ENCODE results near the gene GUCD1. TPM values are rescaled to one million over a fixed set of nuclear protein-coding genes. Genes with fewer than 3 reads are reported as not detected.
A peak's percentile ranks its signal among the peaks of the same experiment; 100 is the strongest.

GUCD1 gene
- total and polyA plus RNA-seq, 10 of the 15 experiments (the other 5 are each of a cell fraction or from before 2014, with no cell fraction given), result 56.0 to 177 (median 88.2) TPM

GRCh38 chr22:24503137-24503842 is 51.6 kb downstream of the GUCD1 start (continued):
- TF ChIP-seq, protein P1, sequence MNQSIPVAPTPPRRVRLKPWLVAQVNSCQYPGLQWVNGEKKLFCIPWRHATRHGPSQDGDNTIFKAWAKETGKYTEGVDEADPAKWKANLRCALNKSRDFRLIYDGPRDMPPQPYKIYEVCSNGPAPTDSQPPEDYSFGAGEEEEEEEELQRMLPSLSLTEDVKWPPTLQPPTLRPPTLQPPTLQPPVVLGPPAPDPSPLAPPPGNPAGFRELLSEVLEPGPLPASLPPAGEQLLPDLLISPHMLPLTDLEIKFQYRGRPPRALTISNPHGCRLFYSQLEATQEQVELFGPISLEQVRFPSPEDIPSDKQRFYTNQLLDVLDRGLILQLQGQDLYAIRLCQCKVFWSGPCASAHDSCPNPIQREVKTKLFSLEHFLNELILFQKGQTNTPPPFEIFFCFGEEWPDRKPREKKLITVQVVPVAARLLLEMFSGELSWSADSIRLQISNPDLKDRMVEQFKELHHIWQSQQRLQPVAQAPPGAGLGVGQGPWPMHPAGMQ (IDR thresholded peaks at IDR 0.05; ENCODE audit: borderline replicate concordance), result no peak
- TF ChIP-seq FOXK2 (IDR thresholded peaks at IDR 0.05), result no peak
- no peak for TF ChIP-seq ZZZ3 (IDR thresholded peaks at IDR 0.05; ENCODE audit: control insufficient read depth, insufficient read length, low read depth)
- peak; percentile 61; the same call in 1 of the 2 replicates for TF ChIP-seq ZNF207 (IDR thresholded peaks at IDR 0.05; ENCODE audit: borderline replicate concordance)
- 0 out of 3 replicates have a peak, but pooled peaks have one; percentile 11 for TF ChIP-seq POU2F2 (IDR thresholded peaks at IDR 0.05; ENCODE audit: borderline replicate concordance, low read depth, low read length)
- peak; percentile 89 for TF ChIP-seq SMARCA5 (IDR thresholded peaks at IDR 0.05)
- 0 out of 2 replicates have a peak, but pooled peaks have one; percentile 32 for TF ChIP-seq PAX8 (IDR thresholded peaks at IDR 0.05)
- TF ChIP-seq, protein P2, sequence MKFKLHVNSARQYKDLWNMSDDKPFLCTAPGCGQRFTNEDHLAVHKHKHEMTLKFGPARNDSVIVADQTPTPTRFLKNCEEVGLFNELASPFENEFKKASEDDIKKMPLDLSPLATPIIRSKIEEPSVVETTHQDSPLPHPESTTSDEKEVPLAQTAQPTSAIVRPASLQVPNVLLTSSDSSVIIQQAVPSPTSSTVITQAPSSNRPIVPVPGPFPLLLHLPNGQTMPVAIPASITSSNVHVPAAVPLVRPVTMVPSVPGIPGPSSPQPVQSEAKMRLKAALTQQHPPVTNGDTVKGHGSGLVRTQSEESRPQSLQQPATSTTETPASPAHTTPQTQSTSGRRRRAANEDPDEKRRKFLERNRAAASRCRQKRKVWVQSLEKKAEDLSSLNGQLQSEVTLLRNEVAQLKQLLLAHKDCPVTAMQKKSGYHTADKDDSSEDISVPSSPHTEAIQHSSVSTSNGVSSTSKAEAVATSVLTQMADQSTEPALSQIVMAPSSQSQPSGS (IDR thresholded peaks at IDR 0.05; ENCODE audit: low read length), result peak; percentile 60; the same call in 1 of the 2 replicates
- peak; percentile 83 for TF ChIP-seq ATF7 (IDR thresholded peaks at IDR 0.05; ENCODE audit: low read depth)
- peak; percentile 44 for TF ChIP-seq DPF2 (IDR thresholded peaks at IDR 0.05)
- peak; percentile 86; the same call in 1 of the 2 replicates for TF ChIP-seq SMC3 (IDR thresholded peaks at IDR 0.05; ENCODE audit: borderline replicate concordance, low read length)
- TF ChIP-seq ZNF217 (IDR thresholded peaks at IDR 0.05), result no peak
- no peak for TF ChIP-seq TCF7 (IDR thresholded peaks at IDR 0.05; ENCODE audit: borderline replicate concordance)
- peak; percentile 60 to 63; a peak in 2 of 4 replicates for TF ChIP-seq BHLHE40 (IDR thresholded peaks at IDR 0.05; ENCODE audit: borderline replicate concordance in 1 of 2, low read depth in 2 of 2, low read length in 1 of 2)
- peak; percentile 33; the same call in 1 of the 2 replicates for TF ChIP-seq CHD2 (IDR thresholded peaks at IDR 0.05; ENCODE audit: borderline replicate concordance, low read depth, low read length)
- TF ChIP-seq, protein P3, sequence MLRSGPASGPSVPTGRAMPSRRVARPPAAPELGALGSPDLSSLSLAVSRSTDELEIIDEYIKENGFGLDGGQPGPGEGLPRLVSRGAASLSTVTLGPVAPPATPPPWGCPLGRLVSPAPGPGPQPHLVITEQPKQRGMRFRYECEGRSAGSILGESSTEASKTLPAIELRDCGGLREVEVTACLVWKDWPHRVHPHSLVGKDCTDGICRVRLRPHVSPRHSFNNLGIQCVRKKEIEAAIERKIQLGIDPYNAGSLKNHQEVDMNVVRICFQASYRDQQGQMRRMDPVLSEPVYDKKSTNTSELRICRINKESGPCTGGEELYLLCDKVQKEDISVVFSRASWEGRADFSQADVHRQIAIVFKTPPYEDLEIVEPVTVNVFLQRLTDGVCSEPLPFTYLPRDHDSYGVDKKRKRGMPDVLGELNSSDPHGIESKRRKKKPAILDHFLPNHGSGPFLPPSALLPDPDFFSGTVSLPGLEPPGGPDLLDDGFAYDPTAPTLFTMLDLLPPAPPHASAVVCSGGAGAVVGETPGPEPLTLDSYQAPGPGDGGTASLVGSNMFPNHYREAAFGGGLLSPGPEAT (IDR thresholded peaks at IDR 0.05; ENCODE audit: low read depth), result peak; percentile 95
- peak; percentile 32; the same call in 1 of the 2 replicates for TF ChIP-seq NR2F1 (conservative IDR thresholded peaks at IDR 0.05)
- TF ChIP-seq, protein P4, sequence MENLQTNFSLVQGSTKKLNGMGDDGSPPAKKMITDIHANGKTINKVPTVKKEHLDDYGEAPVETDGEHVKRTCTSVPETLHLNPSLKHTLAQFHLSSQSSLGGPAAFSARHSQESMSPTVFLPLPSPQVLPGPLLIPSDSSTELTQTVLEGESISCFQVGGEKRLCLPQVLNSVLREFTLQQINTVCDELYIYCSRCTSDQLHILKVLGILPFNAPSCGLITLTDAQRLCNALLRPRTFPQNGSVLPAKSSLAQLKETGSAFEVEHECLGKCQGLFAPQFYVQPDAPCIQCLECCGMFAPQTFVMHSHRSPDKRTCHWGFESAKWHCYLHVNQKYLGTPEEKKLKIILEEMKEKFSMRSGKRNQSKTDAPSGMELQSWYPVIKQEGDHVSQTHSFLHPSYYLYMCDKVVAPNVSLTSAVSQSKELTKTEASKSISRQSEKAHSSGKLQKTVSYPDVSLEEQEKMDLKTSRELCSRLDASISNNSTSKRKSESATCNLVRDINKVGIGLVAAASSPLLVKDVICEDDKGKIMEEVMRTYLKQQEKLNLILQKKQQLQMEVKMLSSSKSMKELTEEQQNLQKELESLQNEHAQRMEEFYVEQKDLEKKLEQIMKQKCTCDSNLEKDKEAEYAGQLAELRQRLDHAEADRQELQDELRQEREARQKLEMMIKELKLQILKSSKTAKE (IDR thresholded peaks at IDR 0.05; ENCODE audit: low read depth, poor library complexity, severe bottlenecking), result peak; percentile 48
- 0 out of 2 replicates have a peak, but pooled peaks have one; percentile 38 for TF ChIP-seq BCL11A (IDR thresholded peaks at IDR 0.05; ENCODE audit: low read depth, low read length)
- TF ChIP-seq TCF3 (IDR thresholded peaks at IDR 0.05; ENCODE audit: borderline replicate concordance, insufficient read depth, low read depth, low read length), result no peak
- TF ChIP-seq IKZF1 (conservative IDR thresholded peaks at IDR 0.05), result peak; percentile 92
- peak; percentile 91 for TF ChIP-seq MEF2B (IDR thresholded peaks at IDR 0.05; ENCODE audit: partially characterized antibody, poor library complexity, severe bottlenecking)
- peak; percentile 68 for TF ChIP-seq CREB1 (IDR thresholded peaks at IDR 0.05; ENCODE audit: low read depth)
- peak; percentile 94 to 95 for TF ChIP-seq IKZF2 (IDR thresholded peaks at IDR 0.05)
- 0 out of 2 replicates have a peak, but pooled peaks have one; percentile 72 for TF ChIP-seq STAT3 (IDR thresholded peaks at IDR 0.05; ENCODE audit: low read depth, low read length)
- peak; percentile 79 for TF ChIP-seq NBN (IDR thresholded peaks at IDR 0.05)

Data from GM12878 (cell line).